HL-60 (cell line): Measurements from ENCODE around the gene KPTN.

ENCODE experiments used
- GABPA ChIP-seq: IDR thresholded peaks from 2 replicates; pipeline ENCODE4 v1.6.1; 2012; ENCODE audit warnings: low read depth
- POLR2AphosphoS5 ChIP-seq: IDR thresholded peaks from 2 replicates; pipeline ENCODE4 v1.6.1; 2012; ENCODE audit warnings: low read depth
- SPI1 ChIP-seq: IDR thresholded peaks from 2 replicates; pipeline ENCODE4 v1.6.1; 2012; ENCODE audit warnings: low read depth, mild to moderate bottlenecking, borderline replicate concordance
- TF ChIP-seq, protein P1 (sequence below): IDR thresholded peaks from one replicate; pipeline ENCODE4 v1.5.1; 2011; ENCODE audit warnings: low read length, control low read depth, inconsistent platforms; ENCODE audit not compliant: insufficient read depth
- TF ChIP-seq, protein P2 (sequence below): IDR thresholded peaks from 2 replicates; pipeline ENCODE4 v1.6.1; 2012; ENCODE audit warnings: low read depth; ENCODE audit not compliant: insufficient replicate concordance

- TF ChIP-seq, protein P1, sequence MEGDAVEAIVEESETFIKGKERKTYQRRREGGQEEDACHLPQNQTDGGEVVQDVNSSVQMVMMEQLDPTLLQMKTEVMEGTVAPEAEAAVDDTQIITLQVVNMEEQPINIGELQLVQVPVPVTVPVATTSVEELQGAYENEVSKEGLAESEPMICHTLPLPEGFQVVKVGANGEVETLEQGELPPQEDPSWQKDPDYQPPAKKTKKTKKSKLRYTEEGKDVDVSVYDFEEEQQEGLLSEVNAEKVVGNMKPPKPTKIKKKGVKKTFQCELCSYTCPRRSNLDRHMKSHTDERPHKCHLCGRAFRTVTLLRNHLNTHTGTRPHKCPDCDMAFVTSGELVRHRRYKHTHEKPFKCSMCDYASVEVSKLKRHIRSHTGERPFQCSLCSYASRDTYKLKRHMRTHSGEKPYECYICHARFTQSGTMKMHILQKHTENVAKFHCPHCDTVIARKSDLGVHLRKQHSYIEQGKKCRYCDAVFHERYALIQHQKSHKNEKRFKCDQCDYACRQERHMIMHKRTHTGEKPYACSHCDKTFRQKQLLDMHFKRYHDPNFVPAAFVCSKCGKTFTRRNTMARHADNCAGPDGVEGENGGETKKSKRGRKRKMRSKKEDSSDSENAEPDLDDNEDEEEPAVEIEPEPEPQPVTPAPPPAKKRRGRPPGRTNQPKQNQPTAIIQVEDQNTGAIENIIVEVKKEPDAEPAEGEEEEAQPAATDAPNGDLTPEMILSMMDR: no peak
- TF ChIP-seq POLR2AphosphoS5 (no peak), GABPA (no peak), SPI1 (no peak)
- TF ChIP-seq, protein P2, sequence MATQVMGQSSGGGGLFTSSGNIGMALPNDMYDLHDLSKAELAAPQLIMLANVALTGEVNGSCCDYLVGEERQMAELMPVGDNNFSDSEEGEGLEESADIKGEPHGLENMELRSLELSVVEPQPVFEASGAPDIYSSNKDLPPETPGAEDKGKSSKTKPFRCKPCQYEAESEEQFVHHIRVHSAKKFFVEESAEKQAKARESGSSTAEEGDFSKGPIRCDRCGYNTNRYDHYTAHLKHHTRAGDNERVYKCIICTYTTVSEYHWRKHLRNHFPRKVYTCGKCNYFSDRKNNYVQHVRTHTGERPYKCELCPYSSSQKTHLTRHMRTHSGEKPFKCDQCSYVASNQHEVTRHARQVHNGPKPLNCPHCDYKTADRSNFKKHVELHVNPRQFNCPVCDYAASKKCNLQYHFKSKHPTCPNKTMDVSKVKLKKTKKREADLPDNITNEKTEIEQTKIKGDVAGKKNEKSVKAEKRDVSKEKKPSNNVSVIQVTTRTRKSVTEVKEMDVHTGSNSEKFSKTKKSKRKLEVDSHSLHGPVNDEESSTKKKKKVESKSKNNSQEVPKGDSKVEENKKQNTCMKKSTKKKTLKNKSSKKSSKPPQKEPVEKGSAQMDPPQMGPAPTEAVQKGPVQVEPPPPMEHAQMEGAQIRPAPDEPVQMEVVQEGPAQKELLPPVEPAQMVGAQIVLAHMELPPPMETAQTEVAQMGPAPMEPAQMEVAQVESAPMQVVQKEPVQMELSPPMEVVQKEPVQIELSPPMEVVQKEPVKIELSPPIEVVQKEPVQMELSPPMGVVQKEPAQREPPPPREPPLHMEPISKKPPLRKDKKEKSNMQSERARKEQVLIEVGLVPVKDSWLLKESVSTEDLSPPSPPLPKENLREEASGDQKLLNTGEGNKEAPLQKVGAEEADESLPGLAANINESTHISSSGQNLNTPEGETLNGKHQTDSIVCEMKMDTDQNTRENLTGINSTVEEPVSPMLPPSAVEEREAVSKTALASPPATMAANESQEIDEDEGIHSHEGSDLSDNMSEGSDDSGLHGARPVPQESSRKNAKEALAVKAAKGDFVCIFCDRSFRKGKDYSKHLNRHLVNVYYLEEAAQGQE: no peak
These were observed 14.7 kb downstream of the KPTN start for GRCh38 chr19:47469363-47469700.
